ENCODE data around the gene LRRC2.

GRCh38 chr3:46546896-46547440, 19.1 kb downstream of the LRRC2 start:
- no peak for TF ChIP-seq CTCF (IDR thresholded peaks at IDR 0.05 in 8 of 11, conservative IDR thresholded peaks at IDR 0.05 in 3 of 11)
- no peak for TF ChIP-seq POLR2A (IDR thresholded peaks at IDR 0.05)
- no peak for TF ChIP-seq POLR2AphosphoS5 (IDR thresholded peaks at IDR 0.05)
